Measurements from ENCODE around the gene APPBP2. TPM values are rescaled to one million over a fixed set of nuclear protein-coding genes. Genes with fewer than 3 reads are reported as not detected.

APPBP2 gene
- total RNA-seq, 1 donor from 2014 or later, result 60.7 TPM

GRCh38 chr17:60396412-60396811, 129.6 kb downstream of the APPBP2 start:
- DNase-seq (ENCODE audit: low spot score), result no peak

GRCh38 chr17:60395508-60396065, 130.5 kb downstream of the APPBP2 start:
- DNase-seq (ENCODE audit: low spot score), result no peak

- DNase-seq (ENCODE audit: low spot score), result no peak
Observed at GRCh38 chr17:60393840-60394723, 132.0 kb downstream of the APPBP2 start.

Other genes starting within 250 kb of the APPBP2 start
- gene USP32, start 134.1 kb downstream of the APPBP2 start, total RNA-seq (ENCODE audit: insufficient read depth, low replicate concordance), result 40.2 TPM
- not detected for gene CHCT1, start 103.8 kb downstream of the APPBP2 start, total RNA-seq (ENCODE audit: insufficient read depth, low replicate concordance)
- 7.5 TPM for gene PPM1D, start 74.0 kb upstream of the APPBP2 start, total RNA-seq (ENCODE audit: insufficient read depth, low replicate concordance)
- gene BCAS3, start 151.6 kb upstream of the APPBP2 start, total RNA-seq (ENCODE audit: insufficient read depth, low replicate concordance), result 25.0 TPM